GM19463 (cell line): ENCODE results near the gene PGF.

Source experiments
- ATAC-seq: cut with Tn5 transposase; IDR thresholded peaks from one replicate; pipeline ENCODE4 v1.9.1; 2021; ENCODE audit warnings: mild to moderate bottlenecking, moderate library complexity; ENCODE audit not compliant: unreplicated experiment

PGF gene

GRCh38 chr14:74979029-74979428 lies 23.6 kb upstream of the PGF start:
- no peak for ATAC-seq

DNA sequence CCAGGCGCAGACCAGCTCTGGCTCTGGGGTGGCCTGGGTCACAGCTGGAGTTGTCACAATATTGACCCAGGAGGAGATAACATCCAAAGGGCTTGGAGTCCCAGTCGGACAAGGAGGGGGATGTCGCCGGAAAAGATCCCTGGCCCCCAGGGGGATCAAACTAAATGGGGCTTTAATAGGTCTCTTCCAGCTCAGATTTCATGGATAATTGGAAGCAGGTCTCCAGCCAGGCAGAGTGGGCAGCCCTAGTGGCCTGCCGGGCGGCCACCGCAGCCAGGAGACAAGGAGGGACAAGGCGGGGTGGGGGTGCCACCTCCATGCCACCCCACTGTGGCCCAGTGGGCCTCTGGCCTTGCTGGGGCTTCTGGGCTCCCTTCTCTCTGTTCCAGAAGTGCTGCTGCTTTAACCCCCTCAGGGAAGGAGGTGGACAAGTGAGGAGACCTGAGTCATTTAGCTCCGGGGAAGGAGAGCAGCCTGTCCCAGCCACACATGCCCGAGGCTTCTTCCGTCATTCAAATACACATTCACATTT lies 23.1 kb upstream of the PGF start:
- ATAC-seq: no peak

DNA sequence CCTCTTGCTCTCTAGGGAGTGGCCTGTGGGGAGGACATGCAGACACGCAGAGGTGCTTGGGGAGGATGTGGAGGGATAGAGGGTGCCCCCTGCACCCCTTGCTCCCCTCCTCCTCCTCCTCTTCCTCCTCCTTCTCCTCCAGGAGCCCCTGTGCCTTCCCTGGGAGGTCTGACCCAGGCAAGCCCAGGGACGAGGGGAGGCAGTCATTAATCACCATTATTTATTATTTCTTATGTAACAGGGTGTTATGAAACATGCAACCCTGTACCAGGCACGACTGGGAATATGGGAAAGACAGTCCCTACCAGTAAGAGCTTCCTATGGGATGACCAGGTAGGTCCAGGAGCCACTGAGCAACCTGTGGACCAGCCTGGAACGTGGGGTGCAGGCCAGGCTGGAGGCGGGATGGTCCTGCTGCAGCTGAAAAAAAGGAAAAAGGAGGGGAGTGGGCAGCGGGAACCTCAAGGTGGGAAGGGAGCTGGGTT lies 22.5 kb upstream of the PGF start:
- ATAC-seq: no peak

DNA sequence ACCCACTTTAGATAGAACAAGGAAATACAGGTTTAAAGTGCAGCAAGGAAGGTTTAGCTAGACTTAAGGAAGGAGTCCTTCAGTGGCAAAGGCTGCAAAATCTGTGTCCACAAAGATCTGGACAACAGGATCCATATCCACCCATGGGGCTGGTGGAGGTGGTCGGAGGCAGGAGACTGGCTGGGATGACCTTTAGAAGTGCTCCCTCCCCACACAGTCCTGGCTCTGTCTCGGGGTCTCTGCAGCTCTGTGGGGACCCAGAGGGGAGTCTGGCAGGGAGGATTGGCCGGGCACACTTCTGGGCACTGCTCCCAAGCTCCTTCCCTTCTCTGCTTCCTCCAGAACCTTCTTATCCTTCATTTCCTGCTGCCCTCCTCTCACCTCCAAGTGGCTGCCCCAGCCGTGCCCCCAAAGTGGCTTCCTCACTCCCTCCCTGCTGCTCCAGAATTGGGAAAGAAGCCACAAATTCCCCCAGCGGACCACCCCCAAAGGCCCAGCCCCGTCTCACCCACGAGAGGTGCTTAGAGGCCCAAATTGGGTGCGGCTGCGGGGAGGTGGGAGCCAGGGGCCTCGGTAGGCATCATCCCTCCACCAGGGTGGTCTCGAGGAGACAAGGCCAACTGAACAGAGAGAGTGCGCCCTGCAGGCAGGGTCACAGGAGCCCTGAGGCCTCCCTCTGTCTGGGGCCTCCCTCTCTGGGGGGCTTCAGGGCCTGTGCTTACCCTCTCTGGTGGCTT lies 21.9 kb upstream of the PGF start:
- ATAC-seq: no peak

DNA sequence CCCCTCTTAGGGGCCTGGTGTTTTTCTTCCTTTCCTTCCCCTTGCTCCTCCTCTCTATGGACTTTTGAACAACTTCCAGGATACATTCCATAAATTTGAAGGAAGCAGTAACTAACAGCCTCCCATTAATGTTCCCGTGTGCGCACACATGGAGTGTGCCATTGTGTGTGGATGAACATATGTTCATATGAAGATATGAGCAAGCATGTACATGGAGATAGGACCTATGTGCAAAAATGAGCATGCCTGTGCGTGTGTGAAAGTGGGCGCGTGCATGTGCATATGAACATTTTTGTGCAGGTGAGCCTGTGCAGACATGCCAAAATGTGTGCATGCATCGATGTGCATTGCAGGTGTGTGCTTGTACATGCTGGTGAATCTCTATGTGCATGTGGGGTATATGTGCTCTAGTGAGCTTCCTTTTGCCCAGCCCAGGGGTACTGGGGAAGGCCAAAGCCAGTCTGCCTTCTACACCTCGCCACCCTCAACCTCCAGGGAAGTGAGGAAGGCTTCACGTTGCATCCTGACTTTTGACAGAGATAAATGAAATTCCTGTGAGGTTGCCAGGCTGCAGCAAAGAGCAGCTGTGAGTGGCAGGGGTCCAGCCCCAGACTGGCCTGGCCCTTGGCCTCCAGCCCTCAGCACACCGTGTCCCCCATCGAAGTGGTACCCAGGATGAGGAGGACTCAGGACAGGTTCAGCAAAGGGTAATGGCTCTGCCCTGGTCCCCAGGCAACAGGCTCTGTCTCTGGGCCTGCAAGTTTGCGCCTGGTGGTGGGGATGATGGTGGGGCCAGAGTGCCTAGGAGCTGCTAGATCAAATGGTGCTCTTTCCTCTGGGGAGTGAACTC lies 21.1 kb upstream of the PGF start:
- no peak for ATAC-seq

DNA sequence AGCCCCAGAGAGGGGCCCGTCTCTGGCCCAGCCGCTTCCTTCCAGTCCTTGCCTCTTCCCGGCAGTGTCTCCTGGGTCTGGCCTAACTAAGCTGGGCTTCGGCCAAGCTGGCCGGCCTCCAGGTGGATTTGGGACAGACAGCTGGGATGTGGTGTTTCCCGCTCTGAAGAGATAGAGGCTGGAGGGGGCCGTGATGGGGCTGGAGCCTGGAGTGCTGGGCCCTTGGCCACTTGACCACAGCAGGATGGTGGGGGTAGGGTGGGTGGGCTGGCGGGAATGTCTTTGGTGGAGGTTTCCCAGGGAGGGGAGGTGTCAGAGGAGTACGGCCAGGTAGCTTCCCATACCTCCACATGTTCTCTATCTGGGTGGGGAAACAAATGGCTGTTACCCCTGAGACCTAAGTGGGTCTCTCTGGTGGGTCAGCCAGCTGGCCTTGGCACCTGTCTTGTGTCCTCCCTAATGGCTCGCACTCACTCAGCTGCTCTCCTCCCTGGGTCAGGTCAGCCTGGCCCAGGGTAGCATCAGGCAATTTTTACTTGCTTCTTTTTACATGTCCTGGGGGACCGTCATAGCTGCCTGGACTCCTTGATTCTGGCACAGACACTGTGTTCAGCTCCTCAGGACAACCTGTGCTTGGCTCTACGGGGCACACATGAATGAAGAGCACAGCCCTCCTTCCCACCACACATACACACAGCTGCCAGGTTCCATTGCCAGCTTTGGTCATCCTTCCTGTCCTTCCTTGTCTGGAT lies 19.8 kb upstream of the PGF start:
- no peak for ATAC-seq

- no peak for ATAC-seq
Measured at GRCh38 chr14:74974364-74975058, 19.1 kb upstream of the PGF start.

- ATAC-seq: no peak
Measured at GRCh38 chr14:74973905-74974363, 18.5 kb upstream of the PGF start.

DNA sequence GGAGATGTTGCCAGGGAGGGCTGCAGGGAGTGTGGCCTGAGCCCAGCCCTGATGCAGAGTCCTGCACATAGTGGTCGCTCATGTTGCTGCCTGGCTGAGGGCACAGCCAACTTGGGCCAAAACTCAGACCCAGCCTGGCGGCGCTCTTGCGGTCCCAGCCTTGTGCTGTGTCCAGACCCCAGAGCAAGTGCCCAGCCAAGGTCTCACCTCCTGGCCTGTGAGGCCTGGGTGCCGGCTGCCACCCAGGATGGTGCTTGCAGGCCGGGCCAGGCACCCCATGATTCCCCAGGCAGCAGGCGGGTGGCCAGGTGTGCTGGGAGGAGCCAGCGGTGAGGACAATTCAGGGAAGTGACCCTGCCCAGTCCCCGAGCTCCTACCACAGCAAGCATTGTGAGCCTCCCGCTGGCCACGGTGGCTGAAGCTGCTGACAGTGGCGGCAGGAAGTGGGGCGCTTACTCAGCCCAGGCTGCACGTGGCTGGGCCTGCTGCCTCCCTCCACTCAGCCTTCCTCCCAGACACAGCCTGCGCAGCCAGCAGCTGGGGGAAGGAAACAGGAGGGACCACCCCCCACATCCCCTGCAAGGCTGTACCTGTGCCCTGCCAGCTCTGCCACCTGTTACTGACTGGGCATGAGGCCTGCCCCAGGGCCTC lies 17.7 kb upstream of the PGF start:
- ATAC-seq: no peak

DNA sequence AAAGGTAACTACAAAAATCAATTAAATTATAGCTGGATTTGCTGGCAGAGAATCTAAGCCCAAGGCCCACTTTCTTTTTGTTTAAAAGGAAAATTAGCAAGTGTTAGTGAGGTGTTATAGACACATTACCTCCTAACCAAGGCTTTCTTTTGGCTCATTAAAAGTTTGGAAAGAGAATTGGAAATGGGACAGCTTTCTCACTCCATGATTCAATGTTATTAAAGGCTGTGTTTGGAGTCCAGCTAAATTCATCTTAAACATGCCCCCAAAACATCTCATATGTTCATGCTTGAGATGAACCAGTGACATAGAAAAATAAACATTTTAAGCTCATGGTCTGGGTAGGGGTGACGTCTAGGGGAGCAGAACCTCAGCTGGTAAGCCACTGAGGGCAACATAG lies 13.4 kb upstream of the PGF start:
- ATAC-seq: no peak

- ATAC-seq: no peak
Measured at GRCh38 chr14:74965486-74966153, 10.2 kb upstream of the PGF start.

DNA sequence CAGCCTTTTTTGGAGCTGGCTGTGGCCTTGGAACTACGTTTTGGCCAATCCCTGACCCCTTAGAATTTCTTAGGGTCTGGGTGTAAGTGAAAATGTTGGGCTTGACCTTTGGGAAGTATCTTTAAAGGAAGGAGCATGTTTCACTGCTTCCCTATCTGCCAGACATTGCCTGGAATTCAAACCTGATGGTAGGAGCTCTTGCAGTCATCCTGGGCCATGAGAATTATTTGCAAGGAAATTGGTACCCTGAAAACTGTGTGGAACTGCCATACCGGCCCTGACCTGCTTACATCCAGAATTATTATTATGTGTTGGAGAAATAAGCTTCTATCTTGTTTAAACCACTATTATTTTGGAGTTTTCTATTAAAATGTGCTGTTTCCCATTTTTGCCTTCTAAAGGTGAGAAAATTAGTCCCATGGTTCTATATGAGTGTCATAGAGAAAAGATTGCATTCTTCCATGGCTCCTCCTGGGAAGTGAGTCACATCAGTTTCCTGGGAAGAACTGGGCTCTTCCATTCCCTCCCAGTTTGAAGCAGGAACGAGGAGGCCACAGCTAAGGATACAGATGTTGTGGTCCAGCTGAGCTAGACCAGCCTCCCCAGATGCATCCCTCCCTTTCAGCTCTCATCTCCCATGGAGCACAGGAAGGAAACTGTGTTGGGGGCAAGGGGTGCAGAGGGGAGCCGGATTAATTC lies 9.5 kb upstream of the PGF start:
- no peak for ATAC-seq

DNA sequence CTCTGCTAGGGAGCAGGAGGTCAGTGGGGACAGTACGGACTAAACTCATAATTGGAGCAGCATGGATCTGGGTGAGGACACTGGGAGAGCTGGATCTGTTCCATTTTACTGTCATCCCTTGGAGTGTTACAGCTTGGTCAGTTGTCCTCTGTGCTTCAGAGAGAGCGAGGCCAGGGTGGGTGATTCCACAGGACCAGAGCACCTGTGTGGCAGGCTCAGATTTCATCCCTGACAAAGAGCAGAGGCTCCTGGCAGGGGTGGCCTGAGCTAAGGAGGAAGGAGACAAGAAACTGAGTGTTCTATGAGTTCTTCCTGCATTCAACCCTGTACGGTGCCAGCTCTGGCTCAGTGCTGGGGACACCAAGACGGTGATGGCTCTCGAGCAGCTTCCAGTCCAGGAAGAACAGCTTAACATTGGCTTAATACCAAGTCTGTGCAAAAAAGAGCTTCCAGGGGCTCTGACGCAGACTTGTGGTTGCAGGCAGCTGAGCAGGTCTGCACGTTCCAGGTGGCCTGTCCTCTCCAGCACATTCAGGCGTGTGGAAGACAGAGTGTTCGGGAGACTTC lies 8.4 kb upstream of the PGF start:
- ATAC-seq: no peak

DNA sequence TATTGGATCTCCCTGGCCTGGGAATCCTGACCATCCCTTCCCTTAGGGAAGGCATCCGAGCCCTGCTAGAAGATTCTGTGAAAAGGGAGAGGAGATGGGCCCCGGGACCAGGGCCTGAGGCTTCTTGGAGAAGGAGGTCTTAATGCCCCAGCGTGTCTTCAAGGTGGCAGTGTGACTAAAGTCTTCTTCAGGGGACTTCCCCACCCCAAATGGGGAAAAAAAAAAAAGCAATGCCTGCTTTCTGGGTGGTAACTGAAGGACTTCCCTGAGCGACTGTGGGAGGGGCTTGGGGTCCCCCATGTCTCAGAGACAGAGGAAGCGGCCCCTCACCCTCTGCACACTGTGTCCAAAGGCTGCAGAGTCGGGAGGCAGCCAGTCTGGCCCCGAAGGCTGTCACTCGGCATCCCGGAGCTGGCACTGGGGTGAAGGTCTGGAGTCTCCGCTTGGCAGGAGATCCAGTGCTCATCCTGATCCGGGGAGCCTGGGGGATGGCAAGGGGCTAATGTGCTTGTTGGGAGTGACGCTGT lies 7.8 kb upstream of the PGF start:
- no peak for ATAC-seq

DNA sequence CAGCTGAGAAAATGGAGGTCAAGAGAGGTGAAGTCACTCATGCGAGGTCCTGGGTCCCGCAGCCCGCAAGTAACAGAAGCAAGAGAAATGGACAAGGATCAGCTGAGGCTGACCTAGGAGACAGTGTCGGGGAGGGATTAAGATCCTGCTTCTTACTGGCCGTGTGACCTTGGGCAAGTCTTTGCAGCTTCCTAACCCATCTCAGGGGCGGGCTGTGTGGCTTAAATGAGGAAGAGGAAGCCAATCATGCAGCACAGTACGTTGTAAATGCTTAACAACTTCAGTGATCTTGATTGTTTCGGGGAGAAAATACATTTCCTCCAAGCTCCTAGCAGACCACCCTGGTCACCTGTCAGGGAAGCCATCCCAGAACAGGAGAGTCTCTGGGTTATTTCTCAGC lies 7.1 kb upstream of the PGF start:
- no peak for ATAC-seq

GRCh38 chr14:74962046-74962445 lies 6.6 kb upstream of the PGF start:
- no peak for ATAC-seq

DNA sequence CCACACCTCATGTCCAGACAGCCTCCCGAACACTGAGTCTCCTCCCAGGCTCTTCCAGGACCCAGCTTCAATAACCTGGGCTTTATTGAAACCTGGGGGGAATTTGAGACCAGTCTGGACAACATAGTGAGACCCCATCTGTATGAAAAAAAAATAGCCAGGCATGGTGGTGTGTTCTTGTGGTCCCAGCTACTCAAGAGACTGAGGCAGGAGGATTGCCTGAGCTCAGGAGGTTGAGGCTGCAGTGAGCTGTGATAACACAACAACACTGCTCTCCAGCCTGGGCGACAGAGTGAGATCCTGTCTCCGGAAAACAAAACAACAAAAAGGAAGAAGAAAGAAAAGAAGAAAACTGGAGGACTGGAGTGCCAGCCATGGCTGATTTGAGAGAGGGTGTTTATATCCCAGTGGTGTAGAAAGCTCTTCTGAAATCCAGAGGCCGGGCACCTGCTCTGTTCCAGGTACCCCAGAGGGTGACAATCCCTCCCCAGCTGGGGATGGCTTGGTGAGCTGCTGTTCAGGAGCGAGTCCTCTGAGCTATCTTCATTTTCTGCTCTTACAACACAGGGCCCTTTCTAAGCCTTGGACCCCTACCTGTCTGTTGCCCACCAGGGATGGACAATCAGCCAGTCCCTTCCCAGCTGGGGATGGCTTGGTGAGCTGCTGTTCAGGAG lies 6.0 kb upstream of the PGF start:
- ATAC-seq: no peak

DNA sequence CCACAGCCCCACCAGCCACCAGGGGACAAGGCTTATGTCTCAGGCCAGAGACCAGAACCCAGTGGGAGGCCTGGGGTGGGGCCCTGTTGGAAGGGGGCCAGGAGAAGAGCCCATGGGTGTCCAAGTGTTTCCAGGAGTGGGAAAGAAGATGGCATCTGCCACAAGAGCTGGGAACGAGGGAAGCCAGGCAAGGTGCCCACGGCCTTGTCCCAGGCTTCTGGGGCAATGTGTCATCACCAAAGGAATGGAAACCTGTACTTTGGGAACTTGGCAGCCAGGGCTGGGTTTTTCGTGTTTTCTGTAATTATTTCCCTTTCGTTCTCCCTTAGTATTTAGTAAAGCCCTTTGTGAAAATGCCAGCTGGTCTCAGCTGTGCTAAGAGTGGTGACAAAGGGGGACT lies 5.3 kb upstream of the PGF start:
- no peak for ATAC-seq
